IPS DF 6.9 (cell line): ENCODE measurements around the gene BRD3.

Source experiments
- DNase-seq: peaks from one replicate; pipeline ENCODE4 v3.0.0-alpha.2; 2013; ENCODE audit warnings: low read depth, low spot score
- H3K27ac ChIP-seq: one replicate; pipeline ENCODE4 v1.5.1; 2013; ENCODE audit warnings: low read length, control low read depth
- H3K27me3 ChIP-seq: 2 replicates; pipeline ENCODE4 v1.6.1; 2013; ENCODE audit warnings: mild to moderate bottlenecking, low read length; ENCODE audit not compliant: control insufficient read depth, insufficient read depth
- H3K36me3 ChIP-seq: 2 replicates; pipeline ENCODE4 v1.6.1; 2013; ENCODE audit warnings: low read length; ENCODE audit not compliant: control insufficient read depth, insufficient read depth
- H3K4me1 ChIP-seq: 2 replicates; pipeline ENCODE4 v1.6.1; 2013; ENCODE audit warnings: low read length; ENCODE audit not compliant: control insufficient read depth, insufficient read depth
- H3K4me3 ChIP-seq: 2 replicates; pipeline ENCODE4 v1.5.1; 2013; ENCODE audit warnings: mild to moderate bottlenecking, low read length
- H3K9me3 ChIP-seq: 2 replicates; pipeline ENCODE4 v1.6.1; 2013; ENCODE audit warnings: low read length, inconsistent platforms; ENCODE audit not compliant: control insufficient read depth, insufficient read depth
- WGBS: extraction: QIAGEN DNeasy Blood & Tissue Kit; methylation state at CpG from one replicate; pipeline ENCODE4 v1.1.7; 2013; ENCODE audit warnings: mixed read lengths, missing lambda C conversion rate; ENCODE audit not compliant: insufficient read length, insufficient coverage; 5-methylcytosine and 5-hydroxymethylcytosine counted together

The BRD3 gene

DNA sequence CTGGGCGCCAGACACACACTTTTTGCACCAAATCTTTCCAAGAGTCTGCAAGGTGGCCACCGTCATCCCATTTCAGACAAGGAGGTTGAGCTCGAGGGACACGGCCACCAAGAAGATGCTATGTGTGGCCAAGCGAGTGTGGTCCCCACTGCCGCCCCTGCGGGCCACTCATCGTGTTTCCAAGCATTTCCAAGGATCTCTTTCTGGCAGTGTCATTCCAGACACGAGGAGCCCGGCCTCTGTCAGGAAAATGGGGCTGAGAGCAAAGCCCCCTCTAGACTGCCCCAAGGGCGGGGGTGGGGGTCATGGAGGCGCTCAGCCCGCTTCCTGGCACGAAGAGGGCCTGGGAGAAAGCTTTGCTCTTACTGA lies 86.3 kb downstream of the BRD3 start:
- Histone ChIP-seq H3K4me3 (no peak overlapping the region), H3K27ac (no peak overlapping the region), H3K4me1 (peaks cover 2% of the 10 kb centered on the region; the same call in 1 of the 2 replicates), H3K36me3 (peaks cover 2% of the 10 kb centered on the region; the same call in 1 of the 2 replicates), H3K9me3 (no peaks in the 10 kb centered on the region), H3K27me3 (no peaks in the 10 kb centered on the region)
- WGBS, result no CpG with 5 or more reads among the region's 14 CpGs
- no peak for DNase-seq

DNA sequence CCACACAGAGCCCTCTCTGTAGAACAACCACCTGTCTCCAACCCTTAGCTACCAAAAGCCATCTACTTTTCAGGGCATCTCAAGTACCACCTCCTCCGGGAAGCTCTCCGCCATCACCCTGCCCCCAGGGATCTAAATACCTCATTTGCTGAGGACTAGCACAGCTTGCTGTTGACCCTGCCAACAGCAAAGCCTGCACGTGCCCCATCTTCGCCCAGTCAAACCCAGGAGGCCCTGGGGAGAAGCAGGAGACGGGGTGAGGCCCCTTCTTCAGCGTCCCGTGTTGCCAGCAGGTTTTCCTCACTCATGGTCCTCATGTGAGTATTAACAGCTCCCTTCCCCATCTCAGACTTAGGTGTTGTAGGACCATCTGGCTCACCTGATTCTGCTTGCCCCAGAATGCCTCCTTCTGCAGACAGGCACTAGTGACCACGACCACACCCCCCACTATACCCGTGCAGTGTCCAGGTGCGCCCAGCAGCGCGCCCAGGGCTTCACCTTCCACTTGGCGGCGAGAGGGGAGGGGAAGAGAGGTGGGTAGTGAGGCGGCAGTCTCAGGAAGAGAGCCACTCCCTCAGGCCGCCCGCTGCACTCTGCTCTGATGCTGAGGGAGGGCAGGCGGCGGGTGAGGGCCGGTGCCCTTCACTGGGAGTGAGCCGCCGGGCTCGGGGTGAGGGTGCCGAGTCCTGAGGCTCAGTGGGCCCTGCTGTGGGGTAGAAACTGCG lies 86.8 kb downstream of the BRD3 start:
- H3K4me3 ChIP-seq, result no peak overlapping the region
- no peak overlapping the region for H3K27ac ChIP-seq
- WGBS, result no CpG with 5 or more reads among the region's 25 CpGs
- no peaks in the 10 kb centered on the region for H3K9me3 ChIP-seq
- peaks cover 2% of the 10 kb centered on the region; the same call in 1 of the 2 replicates for H3K36me3 ChIP-seq
- no peak for DNase-seq
- H3K27me3 ChIP-seq, result no peaks in the 10 kb centered on the region
- H3K4me1 ChIP-seq, result peaks cover 2% of the 10 kb centered on the region; the same call in 1 of the 2 replicates
